22Rv1 (cell line): ENCODE measurements around the gene RPL6.

Experiments used
- ZFX ChIP-seq: fragments of 450-650 bp; IDR thresholded peaks from 2 replicates; pipeline ENCODE4 v1.6.1; 2017; ENCODE audit warnings: antibody characterized with exemption, borderline replicate concordance
- TF ChIP-seq, protein P1 (sequence below): fragments of 450-650 bp; IDR thresholded peaks from 2 replicates; pipeline ENCODE4 v1.5.1; 2017; ENCODE audit warnings: mild to moderate bottlenecking

DNA sequence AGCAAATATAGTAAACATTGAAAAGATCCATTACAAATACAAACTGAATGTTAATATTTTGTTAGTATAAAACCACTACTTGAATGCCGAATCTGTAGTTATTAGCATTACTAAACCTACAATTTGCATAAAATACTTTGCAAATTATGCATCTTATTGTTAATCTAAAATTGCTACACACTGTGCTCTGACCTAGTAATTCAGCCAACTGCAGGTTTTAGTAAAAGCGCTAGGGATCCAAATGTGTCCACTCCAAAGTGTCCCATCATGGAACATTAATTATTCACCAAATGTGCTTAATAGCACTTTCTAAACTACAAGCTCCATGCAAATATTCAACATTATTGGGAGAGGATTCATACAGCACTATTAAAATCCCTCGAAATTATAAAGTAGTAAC lies 41.4 kb downstream of the RPL6 start:
- TF ChIP-seq, protein P1, sequence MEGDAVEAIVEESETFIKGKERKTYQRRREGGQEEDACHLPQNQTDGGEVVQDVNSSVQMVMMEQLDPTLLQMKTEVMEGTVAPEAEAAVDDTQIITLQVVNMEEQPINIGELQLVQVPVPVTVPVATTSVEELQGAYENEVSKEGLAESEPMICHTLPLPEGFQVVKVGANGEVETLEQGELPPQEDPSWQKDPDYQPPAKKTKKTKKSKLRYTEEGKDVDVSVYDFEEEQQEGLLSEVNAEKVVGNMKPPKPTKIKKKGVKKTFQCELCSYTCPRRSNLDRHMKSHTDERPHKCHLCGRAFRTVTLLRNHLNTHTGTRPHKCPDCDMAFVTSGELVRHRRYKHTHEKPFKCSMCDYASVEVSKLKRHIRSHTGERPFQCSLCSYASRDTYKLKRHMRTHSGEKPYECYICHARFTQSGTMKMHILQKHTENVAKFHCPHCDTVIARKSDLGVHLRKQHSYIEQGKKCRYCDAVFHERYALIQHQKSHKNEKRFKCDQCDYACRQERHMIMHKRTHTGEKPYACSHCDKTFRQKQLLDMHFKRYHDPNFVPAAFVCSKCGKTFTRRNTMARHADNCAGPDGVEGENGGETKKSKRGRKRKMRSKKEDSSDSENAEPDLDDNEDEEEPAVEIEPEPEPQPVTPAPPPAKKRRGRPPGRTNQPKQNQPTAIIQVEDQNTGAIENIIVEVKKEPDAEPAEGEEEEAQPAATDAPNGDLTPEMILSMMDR, result no peak
- TF ChIP-seq ZFX, result no peak
